ENCODE measurements around the gene CYP4F2.
A peak's percentile ranks its signal among the peaks of the same experiment; 100 is the strongest.
"Not testable (repeated sequence)": the region's sequence is repeated elsewhere in the genome, so short reads cannot be mapped to it uniquely, and the experiment has no call there.

Gene CYP4F2

GRCh38 chr19:15859187-15859586 is 38.7 kb downstream of the CYP4F2 start:
- no peak for DNase-seq (ENCODE audit: low read depth in 2 of 2)

DNA sequence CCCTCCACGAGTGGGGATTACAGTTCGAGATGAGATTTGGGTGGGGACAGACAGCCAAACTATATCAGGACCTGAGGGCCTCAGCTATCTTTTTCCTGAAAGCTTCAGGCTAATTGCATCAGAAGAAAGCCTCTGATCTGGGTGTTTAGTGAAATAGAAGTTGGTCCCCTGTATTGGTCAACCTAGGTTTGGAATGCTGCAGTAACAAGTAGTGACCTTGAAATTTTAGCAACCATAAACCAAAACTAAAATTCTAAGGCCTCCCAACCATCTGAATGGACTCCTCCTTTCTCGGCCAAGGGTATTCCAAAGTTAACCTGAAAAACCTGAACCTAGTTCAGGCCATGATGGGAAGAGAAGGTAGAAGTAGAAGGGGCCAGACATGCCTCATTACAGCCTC is 47.5 kb downstream of the CYP4F2 start:
- DNase-seq (ENCODE audit: low read depth in 2 of 2) = no peak

- no peak for DNase-seq (ENCODE audit: low read depth in 2 of 2)
These were observed 51.0 kb downstream of the CYP4F2 start for GRCh38 chr19:15846923-15847322.

GRCh38 chr19:15843894-15844222 is 54.0 kb downstream of the CYP4F2 start:
- not testable (repeated sequence) for DNase-seq (ENCODE audit: low read depth in 2 of 2)

- no peak for DNase-seq (ENCODE audit: low read depth in 2 of 2)
These were observed 54.5 kb downstream of the CYP4F2 start for GRCh38 chr19:15843203-15843893.

DNA sequence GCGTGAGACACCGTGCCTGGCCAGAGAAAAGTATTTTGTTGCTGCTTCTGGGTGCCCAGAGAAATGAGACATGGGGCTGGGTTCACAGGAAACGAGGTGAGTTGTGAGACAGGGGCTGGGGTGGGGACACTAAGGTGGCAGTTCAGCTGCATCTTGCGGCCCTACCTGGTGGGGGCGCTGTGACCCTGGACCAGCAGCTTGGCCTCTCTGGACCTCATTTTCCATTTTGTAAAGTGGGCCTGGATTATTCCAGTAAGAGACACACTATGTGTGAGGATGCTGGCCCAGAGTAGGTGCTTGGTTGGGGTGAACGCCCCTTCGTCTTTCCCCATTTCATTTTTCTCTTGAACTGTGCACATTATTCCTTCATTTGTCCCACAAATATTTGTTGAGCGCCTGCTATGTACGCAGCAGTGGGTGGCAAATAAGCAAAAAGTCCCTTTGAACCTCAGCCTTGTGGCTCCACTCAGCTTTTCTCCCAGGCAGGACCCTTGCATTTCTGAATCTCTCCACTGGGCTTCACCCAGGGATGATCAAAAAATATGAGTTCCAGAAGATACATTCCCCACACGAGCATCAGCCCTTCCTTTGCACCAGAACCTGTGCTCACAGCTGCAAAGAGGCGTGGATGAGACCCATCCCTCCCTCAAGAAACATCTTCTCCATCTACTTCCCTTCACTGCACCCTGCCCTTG is 55.9 kb downstream of the CYP4F2 start:
- no peak for DNase-seq (ENCODE audit: low read depth in 2 of 2)

- DNase-seq (ENCODE audit: low read depth in 2 of 2) = no peak
These were observed 57.0 kb downstream of the CYP4F2 start for GRCh38 chr19:15840833-15841232.

- not testable (repeated sequence) for DNase-seq (ENCODE audit: low read depth in 2 of 2)
These were observed 58.0 kb downstream of the CYP4F2 start for GRCh38 chr19:15839888-15840287.

DNA sequence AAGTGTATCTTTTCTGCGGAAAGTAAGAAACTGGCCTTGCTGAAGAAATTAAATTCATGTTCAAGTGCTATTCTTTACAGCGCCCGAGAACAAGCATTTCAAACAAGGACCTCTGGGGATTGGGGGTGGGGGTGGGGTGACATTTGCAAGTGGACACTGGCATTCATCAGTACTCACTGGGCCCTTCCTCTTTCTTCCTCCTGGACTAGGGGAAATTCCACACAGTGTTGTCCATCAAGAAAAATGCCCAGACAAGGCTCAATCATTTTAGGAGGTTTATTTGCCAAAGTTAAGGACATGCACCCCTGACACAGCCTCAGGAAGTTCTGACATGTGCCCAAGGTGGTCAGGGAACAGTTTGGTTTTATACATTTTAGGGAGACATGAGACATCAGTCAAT is 59.5 kb downstream of the CYP4F2 start:
- DNase-seq (ENCODE audit: low read depth in 2 of 2) = no peak

GRCh38 chr19:15837221-15837731 is 60.6 kb downstream of the CYP4F2 start:
- no peak for DNase-seq (ENCODE audit: low read depth in 2 of 2)

- DNase-seq (ENCODE audit: low read depth in 2 of 2) = peak; percentile 95 to 96
These were observed 61.3 kb downstream of the CYP4F2 start for GRCh38 chr19:15836330-15837220.

- not testable (repeated sequence) for DNase-seq (ENCODE audit: low read depth in 2 of 2)
These were observed 62.1 kb downstream of the CYP4F2 start for GRCh38 chr19:15835565-15836329.

DNA sequence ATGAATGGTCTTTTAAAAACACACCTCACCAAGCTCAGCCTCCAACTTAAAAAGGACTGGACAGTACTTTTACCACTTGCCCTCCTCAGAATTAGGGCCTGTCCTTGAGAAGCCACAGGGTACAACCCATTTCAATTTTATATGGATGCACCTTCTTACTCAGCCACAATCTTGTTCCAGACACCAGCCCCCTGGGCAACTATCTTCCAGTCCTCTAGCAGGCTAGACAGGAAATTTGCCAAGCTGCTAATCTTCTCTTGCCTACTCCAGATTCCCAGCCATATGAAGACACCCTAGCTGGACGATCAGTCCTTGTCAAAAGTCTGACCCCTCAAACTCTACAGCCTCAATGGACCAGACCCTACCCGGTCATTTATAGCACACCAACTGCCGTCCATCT is 63.6 kb downstream of the CYP4F2 start:
- not testable (repeated sequence) for DNase-seq (ENCODE audit: low read depth in 2 of 2)

DNA sequence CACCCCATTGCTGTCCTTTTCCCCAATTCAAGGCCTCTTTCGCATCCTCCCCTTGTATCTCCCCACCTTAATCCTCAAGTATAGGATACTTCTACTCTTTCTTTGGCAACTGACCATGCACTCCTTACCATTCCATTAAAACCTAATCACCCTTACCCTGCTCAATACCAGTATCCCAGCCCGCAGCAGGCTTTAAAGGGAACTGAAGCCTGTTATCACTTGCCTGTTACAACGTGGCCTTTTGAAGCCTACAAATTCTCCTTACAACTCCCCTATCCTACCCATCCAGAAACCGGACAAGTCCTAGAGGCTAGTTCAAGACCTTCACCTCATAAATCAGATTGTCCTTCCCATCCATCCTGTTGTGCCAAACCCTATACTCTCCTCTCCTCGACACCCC is 66.2 kb downstream of the CYP4F2 start:
- no peak for DNase-seq (ENCODE audit: low read depth in 2 of 2)

GRCh38 chr19:15829786-15830185 is 68.1 kb downstream of the CYP4F2 start:
- no peak for DNase-seq (ENCODE audit: low read depth in 2 of 2)

DNA sequence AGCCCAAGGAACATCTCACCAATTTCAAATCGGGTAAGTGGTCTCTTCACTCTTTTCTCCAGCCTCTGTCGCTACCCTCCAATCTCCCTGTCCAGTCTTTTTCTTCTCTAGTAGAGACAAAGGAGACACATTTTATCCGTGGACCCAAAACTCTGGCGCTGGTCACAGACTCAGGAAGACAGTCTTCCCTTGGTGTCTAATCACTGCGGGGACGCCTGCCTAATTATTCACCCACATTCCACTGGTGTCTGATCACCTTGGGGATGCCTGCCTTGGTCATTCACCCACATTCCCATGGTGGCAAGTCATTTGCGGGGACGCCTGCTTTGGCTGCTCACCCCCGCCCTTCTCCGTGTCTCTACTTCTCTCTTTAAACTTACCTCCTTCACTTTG is 68.6 kb downstream of the CYP4F2 start:
- no peak for DNase-seq (ENCODE audit: low read depth in 2 of 2)

DNA sequence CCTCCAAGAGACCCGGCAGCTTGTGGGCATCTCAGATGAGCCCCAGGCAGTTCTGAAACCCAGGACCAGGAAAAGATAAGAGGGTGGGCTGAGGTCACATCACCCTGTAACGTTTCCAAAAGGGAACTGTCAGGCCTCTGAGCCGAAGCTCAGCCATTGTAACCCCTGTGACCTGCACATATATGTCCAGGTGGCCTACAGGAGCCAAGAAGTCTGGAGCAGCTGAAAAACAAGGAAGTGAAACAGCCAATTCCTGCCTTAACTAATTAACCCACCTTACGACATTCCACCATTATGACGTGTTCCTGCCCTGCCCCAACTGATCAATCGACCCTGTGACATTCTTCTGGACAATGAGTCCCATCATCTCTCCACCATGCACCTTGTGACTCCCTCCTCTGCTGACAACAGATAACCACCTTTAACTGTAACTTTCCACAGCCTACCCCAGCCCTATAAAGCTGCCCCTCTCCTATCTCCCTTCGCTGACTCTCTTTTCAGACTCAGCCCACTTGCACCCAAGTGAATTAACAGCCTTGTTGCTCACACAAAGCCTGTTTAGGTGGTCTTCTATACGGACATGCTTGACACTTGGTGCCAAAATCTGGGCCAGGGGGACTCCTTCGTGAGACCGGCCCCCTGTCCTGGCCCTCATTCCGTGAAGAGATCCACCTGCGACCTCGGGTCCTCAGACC is 69.1 kb downstream of the CYP4F2 start:
- not testable (repeated sequence) for DNase-seq (ENCODE audit: low read depth in 2 of 2)

DNA sequence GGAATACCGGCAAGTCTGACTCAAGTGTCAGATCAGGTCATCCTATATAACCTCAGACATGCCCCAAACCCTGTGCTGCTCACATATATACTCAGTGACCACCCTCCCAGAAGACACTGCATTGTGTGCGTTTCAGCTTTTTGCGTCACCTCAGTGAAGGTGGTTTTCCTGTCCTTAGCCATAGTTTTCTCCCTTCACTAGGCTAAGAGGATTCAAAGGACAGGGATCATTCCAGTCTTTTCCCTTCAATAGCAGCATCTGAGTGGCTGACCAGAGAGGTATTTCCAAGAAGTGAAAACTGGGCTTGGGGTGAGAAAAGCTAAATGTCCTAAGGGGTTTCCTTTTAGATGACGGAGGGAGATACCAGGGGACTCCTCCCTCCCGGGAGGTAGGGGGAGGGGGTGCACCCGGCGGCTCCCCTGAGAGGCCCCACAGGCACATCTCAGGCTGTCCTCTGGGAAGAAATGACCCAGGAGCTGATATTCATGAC is 69.7 kb downstream of the CYP4F2 start:
- DNase-seq (ENCODE audit: low read depth in 2 of 2) = no peak

Data from fibroblast of skin of left quadriceps (primary cell).